ENCODE data around the gene TM2D3.

Gene TM2D3

GRCh38 chr15:101620671-101621070, 31.5 kb downstream of the TM2D3 start:
- no peak for DNase-seq

- DNase-seq = no peak
Measured at GRCh38 chr15:101619615-101619865, 32.6 kb downstream of the TM2D3 start.

- no peak for DNase-seq
Measured at GRCh38 chr15:101618851-101619614, 33.1 kb downstream of the TM2D3 start.

GRCh38 chr15:101618076-101618475, 34.1 kb downstream of the TM2D3 start:
- DNase-seq = no peak

GRCh38 chr15:101617390-101617965, 34.7 kb downstream of the TM2D3 start:
- no peak for DNase-seq

- DNase-seq = no peak
Measured at GRCh38 chr15:101615986-101616848, 36.0 kb downstream of the TM2D3 start.

GRCh38 chr15:101615414-101615985, 36.7 kb downstream of the TM2D3 start:
- DNase-seq = no peak

- DNase-seq = no peak
Measured at GRCh38 chr15:101614761-101615160, 37.4 kb downstream of the TM2D3 start.

- DNase-seq = no peak
Measured at GRCh38 chr15:101614001-101614585, 38.1 kb downstream of the TM2D3 start.

GRCh38 chr15:101613130-101614000, 38.8 kb downstream of the TM2D3 start:
- DNase-seq = no peak

GRCh38 chr15:101612676-101613075, 39.5 kb downstream of the TM2D3 start:
- no peak for DNase-seq

- no peak for DNase-seq
Measured at GRCh38 chr15:101611580-101612299, 40.4 kb downstream of the TM2D3 start.

- DNase-seq = no peak
Measured at GRCh38 chr15:101611007-101611406, 41.2 kb downstream of the TM2D3 start.

GRCh38 chr15:101610611-101611000, 41.6 kb downstream of the TM2D3 start:
- DNase-seq = no peak

GRCh38 chr15:101609742-101610610, 42.2 kb downstream of the TM2D3 start:
- DNase-seq = no peak

- DNase-seq = no peak
Measured at GRCh38 chr15:101608201-101608600, 44.0 kb downstream of the TM2D3 start.

GRCh38 chr15:101607108-101607507, 45.1 kb downstream of the TM2D3 start:
- no peak for DNase-seq

GRCh38 chr15:101604124-101604874, 47.9 kb downstream of the TM2D3 start:
- no peak for DNase-seq

- DNase-seq = no peak
Measured at GRCh38 chr15:101602801-101603200, 49.4 kb downstream of the TM2D3 start.

GRCh38 chr15:101600035-101600434, 52.1 kb downstream of the TM2D3 start:
- no peak for DNase-seq
